Fibroblast of villous mesenchyme (primary cell): Measurements from ENCODE around the gene RNF208. TPM values are rescaled to one million over a fixed set of nuclear protein-coding genes. Genes with fewer than 3 reads are reported as not detected.
"Not testable (repeated sequence)": the region's sequence is repeated elsewhere in the genome, so short reads cannot be mapped to it uniquely, and the experiment has no call there.

Experiments used
- DNase-seq: peaks from one replicate; pipeline ENCODE4 v3.0.0-alpha.2; 2010; ENCODE audit warnings: low read depth
- H3K4me3 ChIP-seq: 2 replicates; pipeline ENCODE4 v1.5.1; 2011; ENCODE audit warnings: low read depth, mild to moderate bottlenecking, low read length
- total RNA-seq: library from RNA; depleted of rRNA; stranded (reverse); fragments of >200 nt; gene quantifications from 2 replicates; pipeline ENCODE4 v1.2.3, GENCODE V29; 2012
- TF ChIP-seq, protein P1 (sequence below): IDR thresholded peaks from 2 replicates; pipeline ENCODE4 v1.5.1; 2012; ENCODE audit warnings: low read depth, mild to moderate bottlenecking, low read length; ENCODE audit not compliant: insufficient read depth

The RNF208 gene
- total RNA-seq, 1 donor, result under 0.01 TPM

DNA sequence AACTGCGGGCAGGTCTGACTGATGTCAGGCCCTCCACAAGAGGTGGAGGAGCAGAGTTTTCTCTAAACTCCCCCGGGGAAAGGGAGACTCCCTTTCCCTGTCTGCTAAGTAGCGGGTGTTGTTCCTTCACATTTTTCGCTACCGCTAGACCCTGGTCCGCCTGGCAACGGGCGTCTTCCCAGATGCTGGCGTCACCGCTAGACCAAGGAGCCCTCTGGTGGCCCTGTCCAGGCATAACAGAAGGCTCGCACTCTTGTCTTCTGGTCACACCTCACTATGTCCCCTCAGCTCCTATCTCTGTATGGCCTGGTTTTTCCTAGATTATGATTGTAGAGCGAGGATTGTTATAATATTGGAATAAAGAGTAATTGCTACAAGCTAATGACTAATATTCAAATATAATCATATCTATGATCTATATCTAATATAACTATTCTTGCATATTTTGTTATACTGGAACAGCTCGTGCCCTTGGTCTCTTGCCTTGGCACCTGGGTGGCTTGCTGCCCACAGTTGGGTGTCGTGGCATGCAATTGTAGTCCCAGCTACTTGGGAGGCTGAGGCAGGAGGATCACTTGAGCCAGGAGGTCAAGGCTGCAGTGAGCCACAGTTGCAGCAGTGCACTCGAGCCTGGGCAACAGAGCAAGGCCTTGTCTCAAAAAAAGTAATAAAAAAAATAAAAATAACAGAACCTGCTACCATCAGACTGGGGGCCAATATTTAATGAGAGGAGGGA, 40.3 kb upstream of the RNF208 start:
- not testable (repeated sequence) for H3K4me3 ChIP-seq
- TF ChIP-seq, protein P1, sequence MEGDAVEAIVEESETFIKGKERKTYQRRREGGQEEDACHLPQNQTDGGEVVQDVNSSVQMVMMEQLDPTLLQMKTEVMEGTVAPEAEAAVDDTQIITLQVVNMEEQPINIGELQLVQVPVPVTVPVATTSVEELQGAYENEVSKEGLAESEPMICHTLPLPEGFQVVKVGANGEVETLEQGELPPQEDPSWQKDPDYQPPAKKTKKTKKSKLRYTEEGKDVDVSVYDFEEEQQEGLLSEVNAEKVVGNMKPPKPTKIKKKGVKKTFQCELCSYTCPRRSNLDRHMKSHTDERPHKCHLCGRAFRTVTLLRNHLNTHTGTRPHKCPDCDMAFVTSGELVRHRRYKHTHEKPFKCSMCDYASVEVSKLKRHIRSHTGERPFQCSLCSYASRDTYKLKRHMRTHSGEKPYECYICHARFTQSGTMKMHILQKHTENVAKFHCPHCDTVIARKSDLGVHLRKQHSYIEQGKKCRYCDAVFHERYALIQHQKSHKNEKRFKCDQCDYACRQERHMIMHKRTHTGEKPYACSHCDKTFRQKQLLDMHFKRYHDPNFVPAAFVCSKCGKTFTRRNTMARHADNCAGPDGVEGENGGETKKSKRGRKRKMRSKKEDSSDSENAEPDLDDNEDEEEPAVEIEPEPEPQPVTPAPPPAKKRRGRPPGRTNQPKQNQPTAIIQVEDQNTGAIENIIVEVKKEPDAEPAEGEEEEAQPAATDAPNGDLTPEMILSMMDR, result peak; percentile 56
- peak; percentile 56 for DNase-seq

DNA sequence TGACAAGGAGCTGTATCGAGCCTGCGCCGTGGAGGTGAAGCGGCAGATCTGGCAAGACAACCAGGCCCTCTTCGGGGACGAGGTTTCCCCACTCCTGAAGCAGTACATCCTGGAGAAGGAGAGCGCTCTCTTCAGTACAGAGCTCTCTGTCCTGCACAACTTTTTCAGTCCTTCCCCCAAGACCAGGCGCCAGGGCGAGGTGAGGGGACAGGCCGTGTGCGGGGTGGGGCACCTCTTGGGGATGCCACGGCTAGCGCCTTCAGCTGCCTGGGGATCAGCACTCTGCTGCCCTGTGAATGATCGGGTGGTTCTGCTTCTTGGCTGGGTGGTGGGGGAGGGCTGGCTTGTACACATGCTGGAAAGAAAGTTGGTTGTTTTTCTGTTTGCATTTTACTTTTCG, 34.8 kb upstream of the RNF208 start:
- no peak overlapping the region for H3K4me3 ChIP-seq
- DNase-seq, result no peak
- TF ChIP-seq, protein P1, result no peak

DNA sequence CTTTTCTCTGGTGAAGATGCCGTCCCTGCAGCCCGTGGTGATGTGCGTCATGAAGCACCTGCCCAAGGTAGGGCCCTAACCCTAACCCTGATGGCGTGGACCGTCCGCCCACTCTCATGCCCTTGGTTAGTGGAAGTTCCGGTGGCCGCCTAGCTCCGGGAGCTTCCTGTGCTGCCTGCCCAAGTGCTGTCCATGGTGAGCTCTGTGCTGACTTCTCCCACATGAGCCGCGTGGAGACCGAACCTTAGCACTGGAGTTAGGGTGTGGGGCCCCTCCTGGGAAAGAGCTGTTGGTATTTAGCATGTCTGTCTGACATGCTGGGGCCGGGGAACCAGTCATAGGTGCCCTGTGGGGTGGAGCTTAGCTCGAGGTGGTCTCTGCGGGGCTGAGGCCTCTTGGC, 34.3 kb upstream of the RNF208 start:
- TF ChIP-seq, protein P1, result no peak
- H3K4me3 ChIP-seq, result peak overlapping the region; percentile 94
- no peak for DNase-seq

DNA sequence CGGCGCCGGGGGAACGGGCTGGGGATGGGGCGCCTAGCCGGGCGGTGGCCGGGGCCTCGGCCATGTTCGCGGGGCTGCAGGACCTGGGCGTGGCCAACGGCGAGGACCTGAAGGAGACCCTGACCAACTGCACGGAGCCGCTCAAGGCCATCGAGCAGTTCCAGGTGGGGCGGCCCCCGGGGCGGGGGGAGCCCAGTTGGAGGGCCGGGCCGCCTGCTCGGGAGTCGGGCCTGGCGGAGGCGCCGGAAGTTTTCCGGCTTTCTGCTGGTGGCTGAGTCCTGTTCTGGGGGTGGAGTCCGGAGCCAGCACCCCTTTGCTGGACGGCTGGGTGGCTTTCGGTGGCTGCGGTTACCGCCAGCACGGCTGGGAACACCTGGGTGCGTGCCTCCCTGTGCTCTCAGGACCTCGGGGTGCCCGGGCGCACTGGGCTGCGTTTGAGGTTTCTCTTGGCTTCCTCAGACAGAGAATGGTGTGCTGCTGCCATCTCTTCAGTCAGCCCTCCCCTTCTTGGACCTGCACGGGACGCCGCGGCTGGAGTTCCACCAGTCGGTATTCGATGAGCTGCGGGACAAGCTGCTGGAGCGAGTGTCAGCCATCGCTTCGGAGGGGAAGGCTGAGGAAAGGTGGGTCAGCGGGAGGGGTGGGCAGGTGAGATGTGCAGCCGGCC, 33.5 kb upstream of the RNF208 start:
- TF ChIP-seq, protein P1, result no peak
- H3K4me3 ChIP-seq, result peak overlapping the region; percentile 94
- peak; percentile 36 for DNase-seq

DNA sequence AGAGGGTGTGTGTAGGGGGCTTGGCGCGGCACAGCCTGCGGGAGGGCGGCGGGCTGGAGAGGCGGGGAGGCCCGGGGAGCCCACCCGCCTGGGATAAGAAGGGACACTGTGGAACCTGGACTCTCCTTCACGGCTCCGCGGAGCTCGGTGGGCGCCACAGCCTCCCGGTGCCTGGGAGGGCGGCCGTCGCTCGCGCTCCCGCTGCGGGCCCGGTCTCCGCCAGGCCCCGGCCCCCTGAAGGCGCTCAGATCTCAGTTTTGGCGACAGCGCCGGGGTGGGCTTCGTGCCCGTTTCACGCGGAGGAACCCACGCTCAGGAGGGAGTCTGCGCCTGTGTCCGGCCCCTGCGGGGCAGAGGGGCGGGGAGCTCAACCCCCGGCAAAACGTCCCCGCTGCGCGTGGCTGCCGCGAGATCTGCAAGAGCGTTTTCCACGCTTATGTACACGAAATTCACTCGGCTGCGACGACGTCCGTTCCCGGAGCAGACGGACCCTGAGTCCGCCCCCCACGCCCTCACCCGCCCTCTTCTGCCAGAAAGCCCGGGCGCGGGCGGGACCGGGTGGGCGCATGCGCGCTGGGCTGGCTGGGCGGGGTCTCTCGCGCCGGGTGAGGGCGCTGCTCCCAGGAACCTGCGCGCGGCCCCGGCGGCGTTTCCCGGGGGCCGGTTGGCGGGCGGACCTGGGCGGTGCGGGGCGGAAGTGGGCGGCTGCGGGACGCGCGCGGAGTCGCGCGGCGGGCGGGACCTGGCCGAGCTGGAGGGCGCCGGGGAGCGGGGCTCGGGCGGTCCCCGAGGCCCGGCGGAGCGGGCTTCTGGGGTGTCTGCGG, 32.8 kb upstream of the RNF208 start, which contains the start of gene NELFB:
Gene NELFB, plus strand, starts transcription at position 704 of the 824 bp plus-strand sequence.
- H3K4me3 ChIP-seq, result peak within 1 kb of the TSS; percentile 94
- TF ChIP-seq, protein P1, result no peak
- peak; percentile 88 for DNase-seq

DNA sequence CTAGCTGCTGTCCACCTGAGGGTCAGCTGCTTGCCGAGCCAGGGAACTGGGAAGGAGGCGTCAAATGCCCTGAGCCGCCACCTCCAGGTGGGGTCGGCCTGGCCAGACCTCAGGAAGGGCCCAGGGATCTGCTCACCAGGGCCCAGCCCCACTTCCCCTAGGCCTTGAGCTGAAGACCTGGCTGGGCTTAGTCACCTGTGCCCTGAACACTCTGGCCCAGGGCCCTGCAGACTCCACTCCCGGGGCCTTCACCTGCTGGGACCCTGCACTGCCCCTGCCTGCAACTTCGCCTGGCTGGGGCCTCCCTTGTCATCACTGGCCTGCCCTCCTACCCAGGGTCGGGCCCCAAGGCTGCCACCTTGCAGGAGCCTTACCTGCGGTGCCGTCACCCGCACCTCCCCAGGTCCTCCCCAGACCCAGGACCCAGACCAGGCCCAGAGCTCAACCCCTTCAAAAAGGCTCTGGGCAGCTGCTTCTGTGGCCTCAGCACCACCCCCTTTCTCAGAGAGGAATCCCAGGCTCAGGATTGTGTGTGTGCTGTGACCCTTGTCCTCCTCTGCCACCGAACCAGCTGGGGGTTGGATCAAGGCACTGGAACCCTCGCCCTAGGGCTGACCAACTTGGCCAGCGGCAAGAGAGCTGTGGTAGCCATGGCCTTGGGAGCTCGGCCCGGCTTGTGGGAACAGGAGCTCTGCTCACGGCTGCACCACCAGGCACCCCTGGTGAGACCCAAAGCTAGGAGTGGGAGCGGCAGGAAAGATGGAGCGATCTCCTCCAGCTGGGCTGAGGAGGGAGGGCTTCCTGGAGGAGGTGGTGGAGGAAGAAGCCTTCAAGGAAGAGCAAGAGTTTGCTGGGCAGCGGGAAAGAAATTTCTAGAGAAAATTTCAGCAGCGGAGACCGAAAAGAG, 31.9 kb upstream of the RNF208 start:
- TF ChIP-seq, protein P1, result no peak
- DNase-seq, result no peak
- H3K4me3 ChIP-seq, result peak overlapping the region; percentile 78
